HG02610 (cell line): ENCODE results near the gene SERPINC1.
A peak's percentile ranks its signal among the peaks of the same experiment; 100 is the strongest.
"Not testable (repeated sequence)": the region's sequence is repeated elsewhere in the genome, so short reads cannot be mapped to it uniquely, and the experiment has no call there.

Experiments
- ATAC-seq: cut with Tn5 transposase; IDR thresholded peaks from one replicate; pipeline ENCODE4 v1.9.1; 2021; ENCODE audit warnings: mild to moderate bottlenecking, moderate library complexity; ENCODE audit not compliant: unreplicated experiment

The SERPINC1 gene

GRCh38 chr1:173893611-173894010 is 23.5 kb downstream of the SERPINC1 start:
- ATAC-seq, result no peak

GRCh38 chr1:173889885-173890284 is 27.2 kb downstream of the SERPINC1 start:
- ATAC-seq, result no peak

DNA sequence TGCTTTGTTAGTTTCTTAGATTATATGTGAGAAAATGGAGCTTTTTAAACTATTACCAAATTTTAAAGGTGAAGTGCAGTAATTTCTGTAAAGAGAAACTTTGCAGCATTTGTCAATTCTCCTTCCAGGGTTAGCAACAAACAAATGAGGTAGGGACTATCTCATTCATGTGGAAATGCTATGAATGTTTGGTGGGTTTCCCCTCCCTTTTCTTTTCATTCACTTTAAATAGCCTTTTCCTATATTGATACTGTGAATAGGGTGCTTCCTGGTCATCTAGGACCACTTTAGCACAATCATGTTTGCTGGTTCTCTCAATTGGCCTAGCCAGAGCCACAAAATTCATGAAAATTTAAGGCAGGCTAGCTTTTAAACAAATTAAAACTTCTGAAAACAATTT is 28.4 kb downstream of the SERPINC1 start:
- no peak for ATAC-seq

DNA sequence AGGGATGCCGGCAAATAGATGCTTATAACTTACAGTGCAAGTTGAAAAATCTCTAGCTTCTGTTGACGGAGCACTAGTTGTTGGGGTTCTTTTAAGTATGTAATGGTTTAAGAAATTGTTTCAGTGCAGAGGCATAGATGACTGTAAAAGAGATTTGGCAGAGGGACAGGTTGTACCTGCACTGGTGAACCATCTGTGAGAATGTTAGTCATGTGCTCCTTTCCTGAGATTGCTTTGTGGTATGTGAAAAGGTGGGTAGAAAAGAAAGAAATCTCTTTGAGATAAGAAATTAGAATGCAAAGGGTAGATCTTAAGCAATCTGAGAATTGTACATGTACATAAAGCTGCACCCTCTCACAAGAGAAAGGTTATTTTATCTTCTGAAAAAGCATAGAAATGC is 29.5 kb downstream of the SERPINC1 start:
- no peak for ATAC-seq

DNA sequence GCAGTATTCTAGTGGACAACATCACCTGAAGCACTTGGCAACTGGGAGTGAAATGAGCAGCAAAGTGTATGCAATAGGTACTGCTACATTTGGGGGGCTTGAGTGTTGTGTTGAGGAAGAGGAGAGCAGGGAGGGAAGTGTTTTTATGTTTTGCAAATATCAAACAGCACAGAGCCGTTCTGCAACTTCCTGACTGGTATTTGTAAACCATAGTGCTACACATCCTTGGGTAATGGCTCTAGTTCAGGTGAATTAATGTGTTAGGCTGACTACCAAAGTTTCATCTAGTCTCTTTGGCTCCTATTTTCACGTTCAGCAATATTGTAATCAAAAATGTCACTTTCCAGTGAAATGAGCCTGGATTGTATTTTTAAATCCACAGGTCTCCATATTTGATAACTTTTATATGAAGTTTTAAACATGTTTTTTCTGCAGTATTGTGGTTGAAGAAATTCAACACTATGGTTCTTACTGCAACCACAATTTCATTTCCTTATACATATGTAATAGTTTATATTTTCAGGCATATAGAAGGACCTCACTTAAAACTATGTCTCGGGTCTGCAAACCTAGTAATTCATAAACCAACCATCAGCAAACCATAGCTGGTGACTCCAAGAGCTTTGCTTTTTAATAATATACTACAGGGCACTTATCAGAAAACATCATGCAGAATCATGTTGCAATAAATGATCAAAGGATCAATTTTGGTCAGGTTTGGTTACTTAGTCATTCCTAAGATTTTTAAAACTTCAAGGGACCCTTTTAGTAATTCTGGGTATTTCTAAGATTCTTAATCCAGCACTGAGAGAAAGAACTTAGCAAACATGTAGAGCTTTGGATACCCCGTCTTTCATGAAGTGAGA is 30.1 kb downstream of the SERPINC1 start:
- ATAC-seq, result no peak

GRCh38 chr1:173884701-173885100 is 32.4 kb downstream of the SERPINC1 start:
- ATAC-seq, result no peak

- ATAC-seq, result not testable (repeated sequence)
Measured at GRCh38 chr1:173881117-173881516, 36.0 kb downstream of the SERPINC1 start.

DNA sequence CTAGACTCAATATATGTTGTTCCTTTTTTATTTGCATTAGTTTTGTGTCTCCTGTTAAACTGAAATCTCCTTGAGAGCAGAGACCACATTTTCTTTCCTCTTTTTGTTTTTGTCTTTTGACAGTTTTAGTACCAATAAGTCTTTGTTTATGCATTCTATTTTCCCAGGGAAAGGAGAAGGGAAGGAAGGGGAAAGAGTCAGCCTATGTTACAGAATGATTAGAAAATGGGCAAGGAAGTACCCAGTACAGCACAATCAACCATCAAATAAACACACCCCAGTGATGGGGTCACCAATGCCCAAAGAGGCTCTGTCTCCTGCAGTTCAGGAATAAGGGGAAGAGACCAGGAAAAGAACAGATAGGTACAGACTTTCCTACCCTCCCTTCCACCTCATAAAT is 38.9 kb downstream of the SERPINC1 start:
- ATAC-seq, result no peak

GRCh38 chr1:173876732-173877131 is 40.4 kb downstream of the SERPINC1 start:
- no peak for ATAC-seq

GRCh38 chr1:173871500-173871899 is 45.6 kb downstream of the SERPINC1 start:
- ATAC-seq, result no peak

DNA sequence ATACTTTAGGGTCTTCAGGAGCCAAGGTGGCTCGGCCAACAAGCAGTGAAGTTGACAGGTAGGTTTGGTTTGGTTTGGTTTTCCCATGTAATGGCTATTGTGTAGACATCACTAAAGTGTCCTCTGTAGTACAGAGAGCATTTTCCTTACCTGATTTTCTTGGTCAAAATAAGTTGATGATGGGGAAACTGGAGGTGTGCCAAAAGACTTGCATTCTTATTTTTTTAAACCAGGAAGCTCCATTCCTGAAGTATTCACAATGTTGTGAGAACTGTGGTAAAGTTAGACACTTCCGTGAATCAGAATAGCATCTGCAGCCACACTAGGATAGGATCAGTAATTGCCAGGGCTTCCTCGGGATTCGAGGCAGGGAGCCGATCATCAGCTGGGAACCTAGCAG is 46.0 kb downstream of the SERPINC1 start:
- ATAC-seq, result no peak

DNA sequence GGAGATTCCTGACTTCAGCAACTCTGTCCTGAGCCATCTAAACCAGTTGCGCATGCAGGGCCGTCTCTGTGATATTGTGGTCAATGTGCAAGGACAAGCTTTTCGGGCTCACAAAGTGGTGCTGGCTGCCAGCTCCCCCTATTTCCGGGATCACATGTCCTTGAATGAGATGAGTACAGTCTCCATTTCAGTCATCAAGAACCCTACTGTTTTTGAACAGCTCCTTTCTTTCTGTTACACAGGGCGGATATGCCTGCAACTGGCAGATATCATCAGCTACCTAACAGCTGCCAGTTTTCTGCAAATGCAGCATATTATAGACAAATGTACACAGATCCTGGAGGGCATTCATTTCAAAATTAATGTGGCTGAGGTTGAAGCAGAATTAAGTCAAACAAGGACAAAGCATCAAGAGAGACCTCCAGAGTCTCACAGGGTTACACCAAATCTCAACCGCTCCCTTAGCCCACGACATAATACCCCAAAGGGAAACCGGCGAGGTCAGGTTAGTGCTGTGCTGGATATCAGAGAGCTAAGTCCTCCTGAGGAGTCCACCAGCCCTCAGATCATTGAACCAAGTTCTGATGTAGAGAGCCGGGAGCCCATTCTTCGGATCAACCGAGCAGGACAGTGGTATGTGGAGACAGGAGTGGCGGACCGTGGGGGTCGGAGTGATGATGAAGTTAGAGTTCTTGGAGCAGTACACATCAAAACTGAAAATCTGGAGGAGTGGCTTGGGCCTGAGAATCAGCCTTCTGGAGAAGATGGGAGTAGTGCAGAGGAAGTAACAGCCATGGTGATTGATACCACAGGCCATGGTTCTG is 46.7 kb downstream of the SERPINC1 start:
- ATAC-seq, result peak; percentile 18

DNA sequence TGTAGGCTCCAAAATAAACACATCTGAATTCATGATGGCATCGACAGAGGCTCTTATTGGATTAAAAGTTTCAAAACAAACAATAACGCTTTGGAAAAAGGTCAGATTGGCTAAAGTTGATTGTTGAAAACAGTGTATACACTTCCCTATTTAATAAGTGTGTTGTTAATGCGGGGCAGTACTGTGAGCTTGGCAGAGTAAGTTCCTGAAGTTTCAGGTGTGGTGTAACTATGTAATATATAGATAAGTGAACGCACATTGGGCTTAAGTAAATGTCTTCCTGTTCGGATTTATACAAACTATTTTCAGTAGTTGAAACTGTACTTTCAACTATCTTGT is 48.1 kb downstream of the SERPINC1 start:
- ATAC-seq, result no peak

GRCh38 chr1:173868266-173869020 is 48.7 kb downstream of the SERPINC1 start, which contains the start of gene ZBTB37:
ZBTB37 (plus strand) TSS chr1:173868380; CDS start chr1:173870226, 1,846 bp downstream.
- ATAC-seq, result peak; percentile 54

GRCh38 chr1:173867753-173868265 is 49.3 kb downstream of the SERPINC1 start, which contains the start of gene GAS5:
GAS5 (minus strand) TSS chr1:173867989.
- ATAC-seq, result peak; percentile 78

GRCh38 chr1:173867141-173867752 is 49.9 kb downstream of the SERPINC1 start:
- ATAC-seq, result peak; percentile 2

- ATAC-seq, result no peak
Measured at GRCh38 chr1:173866413-173867115, 50.6 kb downstream of the SERPINC1 start.

DNA sequence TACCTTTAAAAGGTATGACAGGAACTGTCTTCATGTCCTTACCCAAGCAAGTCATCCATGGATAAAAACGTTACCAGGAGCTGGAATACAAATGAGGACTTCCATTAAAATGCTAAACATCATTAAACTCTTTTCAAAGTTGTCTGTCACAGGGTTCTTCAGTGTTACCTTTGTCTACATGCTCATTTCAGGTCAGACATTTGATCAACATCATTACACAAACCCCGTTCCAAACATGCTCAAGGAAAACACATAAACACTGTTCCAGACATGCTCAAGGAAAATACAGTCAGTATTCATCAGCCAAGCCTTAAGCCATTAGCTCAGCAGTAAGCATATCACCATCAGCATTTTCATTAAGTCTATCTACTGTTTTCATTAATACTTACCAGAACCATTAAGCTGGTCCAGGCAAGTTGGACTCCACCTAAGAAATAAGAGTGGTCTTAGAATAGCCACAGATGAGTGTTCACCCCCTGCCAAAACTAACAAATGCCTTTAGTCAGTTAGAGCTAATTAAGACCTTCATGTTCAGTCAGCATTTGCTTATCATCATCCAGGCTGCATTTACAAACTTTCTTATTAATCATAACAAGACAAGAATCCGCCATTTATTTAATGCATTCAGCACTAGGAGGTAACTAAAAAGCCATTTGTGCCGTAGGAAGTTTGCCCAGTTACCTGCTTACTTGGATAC is 51.5 kb downstream of the SERPINC1 start:
- ATAC-seq, result no peak

DNA sequence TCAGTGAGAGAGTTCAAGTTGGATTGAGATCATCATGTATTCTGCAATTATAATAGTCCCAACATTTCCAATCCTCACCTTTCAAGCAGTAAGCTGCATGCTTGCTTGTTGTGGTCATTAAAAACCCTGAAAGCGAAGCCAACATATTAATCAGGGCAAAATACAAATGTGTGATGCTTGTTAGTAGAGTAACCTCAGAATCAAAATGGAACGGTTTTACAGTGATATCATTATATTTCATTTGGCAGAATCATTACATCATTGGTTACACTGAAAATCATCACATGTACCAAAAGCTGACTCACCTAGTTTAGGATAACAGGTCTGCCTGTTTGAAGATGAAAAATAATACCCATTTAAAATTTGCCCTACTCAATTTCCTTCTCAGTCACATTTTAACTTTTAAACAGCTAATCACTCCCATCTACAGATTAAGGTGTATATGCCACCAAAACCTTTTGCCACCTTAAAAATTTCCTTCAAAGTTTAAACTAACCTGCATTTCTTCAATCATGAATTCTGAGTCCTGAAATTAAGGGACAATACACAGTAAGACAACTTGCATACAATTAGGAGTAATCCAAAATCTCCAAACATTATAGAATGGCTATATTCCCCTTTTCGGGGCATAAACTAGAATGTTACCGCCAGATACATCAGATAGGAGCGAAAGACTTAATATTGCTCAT is 52.8 kb downstream of the SERPINC1 start:
- no peak for ATAC-seq
